MM.1S (cell line): ENCODE measurements around the gene SPATA45.

ENCODE experiments used
- DNase-seq: peaks from one replicate; pipeline ENCODE4 v3.0.0-alpha.2; 2015
- H2AFZ ChIP-seq: fragments of 300-600 bp; sonication (generic); 2 replicates; pipeline ENCODE4 v1.6.0; 2016; ENCODE audit warnings: antibody characterized with exemption, low read length
- H3F3A ChIP-seq: fragments of 300-600 bp; sonication (generic); 2 replicates; pipeline ENCODE4 v1.6.1; 2016; ENCODE audit warnings: mild to moderate bottlenecking, antibody characterized with exemption, low read length, moderate library complexity, mixed read lengths; ENCODE audit not compliant: insufficient read depth
- H3K27ac ChIP-seq: fragments of 300-600 bp; sonication (generic); 2 replicates; pipeline ENCODE4 v1.5.1; 2016; ENCODE audit warnings: mild to moderate bottlenecking, low read length
- H3K27me3 ChIP-seq: fragments of 300-600 bp; sonication (generic); replicated peaks from 2 replicates; pipeline ENCODE4 v1.6.0; 2016; ENCODE audit warnings: low read length; ENCODE audit not compliant: insufficient read depth
- H3K36me3 ChIP-seq: fragments of 300-600 bp; sonication (generic); replicated peaks from 2 replicates; pipeline ENCODE4 v1.6.1; 2016; ENCODE audit warnings: mild to moderate bottlenecking, low read length, mixed read lengths; ENCODE audit not compliant: insufficient read depth
- H3K4me1 ChIP-seq: fragments of 300-600 bp; sonication (generic); 2 replicates; pipeline ENCODE4 v1.6.1; 2016; ENCODE audit warnings: low read length, mixed read lengths
- H3K4me2 ChIP-seq: fragments of 300-600 bp; sonication (generic); 2 replicates; pipeline ENCODE4 v1.6.0; 2016; ENCODE audit warnings: low read depth, low read length
- H3K4me3 ChIP-seq: fragments of 300-600 bp; sonication (generic); 2 replicates; pipeline ENCODE4 v1.5.1; 2016; ENCODE audit warnings: low read length, mixed read lengths
- H3K79me2 ChIP-seq: fragments of 300-600 bp; sonication (generic); 2 replicates; pipeline ENCODE4 v1.6.1; 2016; ENCODE audit warnings: mixed run types, low read length, mixed read lengths
- H3K9ac ChIP-seq: fragments of 300-600 bp; sonication (generic); 2 replicates; pipeline ENCODE4 v1.6.1; 2016; ENCODE audit warnings: low read length, mixed read lengths
- H3K9me2 ChIP-seq: fragments of 300-600 bp; sonication (generic); replicated peaks from 2 replicates; pipeline ENCODE4 v1.6.1; 2016; ENCODE audit warnings: mild to moderate bottlenecking, low read length, mixed read lengths; ENCODE audit not compliant: insufficient read depth
- H3K9me3 ChIP-seq: fragments of 300-600 bp; sonication (generic); replicated peaks from 2 replicates; pipeline ENCODE4 v1.6.1; 2016; ENCODE audit warnings: mild to moderate bottlenecking, low read length, mixed read lengths; ENCODE audit not compliant: insufficient read depth
- H4K20me1 ChIP-seq: fragments of 300-600 bp; sonication (generic); 2 replicates; pipeline ENCODE4 v1.6.1; 2016; ENCODE audit warnings: mild to moderate bottlenecking, low read length, moderate library complexity, mixed read lengths; ENCODE audit not compliant: insufficient read depth
- CTCF ChIP-seq: fragments of 300-600 bp; sonication (generic); IDR thresholded peaks from 2 replicates; pipeline ENCODE4 v1.5.1; 2016; ENCODE audit warnings: antibody characterized with exemption, low read length, mixed read lengths
- EZH2 ChIP-seq: fragments of 300-600 bp; sonication (generic); optimal IDR thresholded peaks from 2 replicates; pipeline ENCODE3; 2017; ENCODE audit warnings: low read depth, mild to moderate bottlenecking, antibody characterized with exemption, low read length, mixed read lengths
- EZH2phosphoT487 ChIP-seq: fragments of 300-600 bp; sonication (generic); IDR thresholded peaks from 2 replicates; pipeline ENCODE4 v1.6.1; 2018; ENCODE audit warnings: antibody characterized with exemption, low read length

SPATA45 gene

DNA sequence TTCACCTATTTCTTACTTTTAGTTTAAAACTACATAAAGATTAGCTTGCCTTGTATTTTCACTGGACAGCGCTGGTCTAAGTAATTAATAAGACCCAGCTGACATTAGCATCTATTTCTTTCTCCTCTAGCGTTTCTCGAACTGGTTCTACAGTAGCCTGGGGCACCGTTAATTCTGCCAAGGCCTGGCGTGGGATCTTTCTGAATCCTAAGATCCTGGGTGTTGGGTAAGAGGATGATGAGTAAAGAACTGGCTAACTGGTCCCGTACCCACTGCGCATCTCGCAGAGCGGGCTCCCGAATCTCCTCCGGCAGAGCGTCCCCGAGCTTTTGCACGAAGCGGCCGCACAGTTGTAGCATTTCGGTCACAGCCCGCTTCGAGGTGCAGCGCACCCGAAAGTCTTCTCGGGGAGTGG is 56.2 kb downstream of the SPATA45 start:
- peak overlapping the region; percentile 88 for H3K4me2 ChIP-seq
- no peak for TF ChIP-seq EZH2
- TF ChIP-seq CTCF = no peak
- no peak for TF ChIP-seq EZH2phosphoT487

GRCh38 chr1:212785871-212786270 is 61.6 kb downstream of the SPATA45 start:
- Histone ChIP-seq H2AFZ (no peak overlapping the region), H3K4me2 (no peak overlapping the region), H3K9ac (no peak overlapping the region), H3K36me3 (0 out of 2 replicates have a peak, but pooled peaks cover 6% of the 10 kb centered on the region), H4K20me1 (no peaks in the 10 kb centered on the region), H3K79me2 (peaks cover 30% of the 10 kb centered on the region), H3K27me3 (no peaks in the 10 kb centered on the region), H3K9me2 (no peaks in the 10 kb centered on the region), H3K4me3 (no peak overlapping the region), H3K27ac (no peak overlapping the region), H3K4me1 (no peaks in the 10 kb centered on the region), H3F3A (no peaks in the 10 kb centered on the region), H3K9me3 (no peaks in the 10 kb centered on the region)
- DNase-seq = no peak
- TF ChIP-seq EZH2phosphoT487 (no peak), CTCF (no peak), EZH2 (no peak)

More for the DNA sequence above, 56.2 kb downstream of the SPATA45 start:
- Histone ChIP-seq H3K9ac (peak overlapping the region; percentile 76), H3K27me3 (no peaks in the 10 kb centered on the region), H3K36me3 (no peaks in the 10 kb centered on the region), H3K9me2 (no peaks in the 10 kb centered on the region), H3K79me2 (peaks cover 48% of the 10 kb centered on the region), H3F3A (peaks cover 21% of the 10 kb centered on the region), H3K9me3 (no peaks in the 10 kb centered on the region), H3K4me3 (peak overlapping the region; percentile 89), H4K20me1 (no peaks in the 10 kb centered on the region), H3K27ac (peak overlapping the region; percentile 76; the same call in 1 of the 2 replicates), H3K4me1 (peaks cover 17% of the 10 kb centered on the region), H2AFZ (peak overlapping the region; percentile 92)
- no peak for DNase-seq

GRCh38 chr1:212783976-212784375 is 63.5 kb downstream of the SPATA45 start:
- DNase-seq = no peak
- Histone ChIP-seq H3K79me2 (peaks cover 16% of the 10 kb centered on the region; the same call in 1 of the 2 replicates), H3K27ac (no peak overlapping the region), H3K36me3 (0 out of 2 replicates have a peak, but pooled peaks cover 10% of the 10 kb centered on the region), H4K20me1 (no peaks in the 10 kb centered on the region), H3K27me3 (no peaks in the 10 kb centered on the region), H3F3A (no peaks in the 10 kb centered on the region), H3K4me2 (no peak overlapping the region), H3K9me3 (no peaks in the 10 kb centered on the region), H3K9me2 (no peaks in the 10 kb centered on the region), H2AFZ (no peak overlapping the region), H3K4me3 (no peak overlapping the region), H3K9ac (no peak overlapping the region), H3K4me1 (no peaks in the 10 kb centered on the region)
- TF ChIP-seq EZH2 = no peak
- TF ChIP-seq CTCF = no peak
- no peak for TF ChIP-seq EZH2phosphoT487
